H9 (cell line): ENCODE data around the gene OR2L3. TPM values are rescaled to one million over a fixed set of nuclear protein-coding genes. Genes with fewer than 3 reads are reported as not detected.

Experiments used
- DNase-seq: peaks from one replicate; pipeline ENCODE4 v3.0.0-alpha.2; 2017
- H2AFZ ChIP-seq: one replicate; pipeline ENCODE4 v1.6.1; 2013; ENCODE audit warnings: mild to moderate bottlenecking, low read length, control low read depth, moderate library complexity
- H2AK5ac ChIP-seq: 2 replicates; pipeline ENCODE4 v1.6.1; 2013; ENCODE audit warnings: low read length, control low read depth, mixed read lengths; ENCODE audit not compliant: insufficient read length
- H2BK120ac ChIP-seq: one replicate; pipeline ENCODE4 v1.6.1; 2013; ENCODE audit warnings: low read depth, mild to moderate bottlenecking, low read length, control low read depth, inconsistent platforms; ENCODE audit not compliant: poor library complexity, severe bottlenecking
- H2BK12ac ChIP-seq: 2 replicates; pipeline ENCODE4 v1.6.1; 2013; ENCODE audit warnings: low read length, control low read depth, mixed read lengths, low read depth; ENCODE audit not compliant: insufficient read length
- H2BK15ac ChIP-seq: 2 replicates; pipeline ENCODE4 v1.6.1; 2013; ENCODE audit warnings: low read depth, low read length, control low read depth
- H2BK20ac ChIP-seq: one replicate; pipeline ENCODE4 v1.6.1; 2013; ENCODE audit warnings: low read depth, mild to moderate bottlenecking, low read length, control low read depth, inconsistent platforms; ENCODE audit not compliant: poor library complexity, severe bottlenecking
- H2BK5ac ChIP-seq: 2 replicates; pipeline ENCODE4 v1.6.1; 2013; ENCODE audit warnings: low read length, control low read depth, mixed read lengths; ENCODE audit not compliant: insufficient read length
- H3K14ac ChIP-seq: 2 replicates; pipeline ENCODE4 v1.6.1; 2013; ENCODE audit warnings: low read length, control low read depth; ENCODE audit not compliant: insufficient read depth
- H3K18ac ChIP-seq: 2 replicates; pipeline ENCODE4 v1.6.1; 2013; ENCODE audit warnings: low read depth, mild to moderate bottlenecking, mixed read lengths, low read length, control low read depth; ENCODE audit not compliant: insufficient read length
- H3K23ac ChIP-seq: 2 replicates; pipeline ENCODE4 v1.6.1; 2013; ENCODE audit warnings: low read length, control low read depth, mixed read lengths, low read depth; ENCODE audit not compliant: insufficient read length
- H3K23me2 ChIP-seq: 2 replicates; pipeline ENCODE4 v1.6.1; 2013; ENCODE audit warnings: low read depth, mild to moderate bottlenecking, mixed read lengths, low read length, control low read depth; ENCODE audit not compliant: insufficient read length, poor library complexity, severe bottlenecking
- H3K27ac ChIP-seq: 2 replicates; pipeline ENCODE4 v1.5.1; 2013; ENCODE audit warnings: low read length, control low read depth, mixed read lengths, low read depth; ENCODE audit not compliant: insufficient read length
- H3K27me3 ChIP-seq: 2 replicates; pipeline ENCODE4 v1.6.1; 2013; ENCODE audit warnings: low read length, control low read depth, inconsistent platforms; ENCODE audit not compliant: insufficient read depth
- H3K4ac ChIP-seq: 2 replicates; pipeline ENCODE4 v1.6.1; 2013; ENCODE audit warnings: low read depth, mild to moderate bottlenecking, control low read depth, inconsistent platforms, low read length, moderate library complexity
- H3K4me1 ChIP-seq: 2 replicates; pipeline ENCODE4 v1.6.1; 2013; ENCODE audit warnings: low read length, control low read depth, inconsistent platforms; ENCODE audit not compliant: insufficient read depth
- H3K4me2 ChIP-seq: 2 replicates; pipeline ENCODE4 v1.6.1; 2013; ENCODE audit warnings: low read length, control low read depth, mixed read lengths; ENCODE audit not compliant: insufficient read length, insufficient read depth
- H3K56ac ChIP-seq: 2 replicates; pipeline ENCODE4 v1.6.1; 2013; ENCODE audit warnings: low read depth, mild to moderate bottlenecking, mixed read lengths, low read length, control low read depth; ENCODE audit not compliant: insufficient read length
- H3K79me1 ChIP-seq: 2 replicates; pipeline ENCODE4 v1.6.1; 2013; ENCODE audit warnings: low read depth, mild to moderate bottlenecking, moderate library complexity, low read length, control low read depth, inconsistent platforms; ENCODE audit not compliant: insufficient read depth, poor library complexity, severe bottlenecking
- H3K79me2 ChIP-seq: 2 replicates; pipeline ENCODE4 v1.6.1; 2013; ENCODE audit warnings: low read length, control low read depth, inconsistent platforms; ENCODE audit not compliant: insufficient read depth
- H3K9ac ChIP-seq: 2 replicates; pipeline ENCODE4 v1.6.1; 2013; ENCODE audit warnings: low read length, control low read depth, mixed read lengths; ENCODE audit not compliant: insufficient read length; ENCODE audit errors: extremely low read depth
- H3K9me3 ChIP-seq: one replicate; pipeline ENCODE4 v1.6.1; 2013; ENCODE audit warnings: low read depth, low read length, inconsistent platforms; ENCODE audit not compliant: control insufficient read depth
- H3T11ph ChIP-seq: one replicate; pipeline ENCODE4 v1.6.1; 2013; ENCODE audit warnings: mild to moderate bottlenecking, low read length, control low read depth, inconsistent platforms
- H4K20me1 ChIP-seq: one replicate; pipeline ENCODE4 v1.6.1; 2013; ENCODE audit not compliant: control insufficient read depth, insufficient read length, insufficient read depth
- H4K5ac ChIP-seq: 2 replicates; pipeline ENCODE4 v1.6.1; 2013; ENCODE audit warnings: low read depth, mild to moderate bottlenecking, mixed read lengths, low read length, control low read depth; ENCODE audit not compliant: insufficient read length
- H4K8ac ChIP-seq: replicated peaks from 2 replicates; pipeline ENCODE4 v1.6.1; 2013; ENCODE audit warnings: low read length, control low read depth, mixed read lengths, low read depth; ENCODE audit not compliant: insufficient read length
- H4K91ac ChIP-seq: 2 replicates; pipeline ENCODE4 v1.6.1; 2013; ENCODE audit warnings: low read depth, mild to moderate bottlenecking, moderate library complexity, mixed read lengths, low read length, control low read depth; ENCODE audit not compliant: insufficient read length
- H3K27ac Mint-ChIP-seq, 3 experiments: 2 replicates in 2 of 3; 3 replicates in 1 of 3; pipeline ENCODE4 v1.8.0; 2020 to 2021; ENCODE audit warnings: mixed read lengths in 3 of 3, mild to moderate bottlenecking in 1 of 3, moderate library complexity in 1 of 3
- H3K27me3 Mint-ChIP-seq: 2 replicates; pipeline ENCODE4 v1.8.0; 2021; ENCODE audit warnings: low read depth, mild to moderate bottlenecking, moderate library complexity, mixed read lengths
- H3K36me3 Mint-ChIP-seq, 3 experiments: 2 replicates in 2 of 3; 3 replicates in 1 of 3; pipeline ENCODE4 v1.8.0; 2020 to 2021; ENCODE audit warnings: low read depth in 3 of 3, mixed read lengths in 3 of 3; ENCODE audit not compliant: insufficient read depth in 1 of 3
- H3K4me1 Mint-ChIP-seq, 2 experiments: 2 replicates each; pipeline ENCODE4 v1.8.0; 2020; ENCODE audit warnings: mixed read lengths in 2 of 2
- H3K4me3 Mint-ChIP-seq, 2 experiments: 2 replicates in 1 of 2; 3 replicates in 1 of 2; pipeline ENCODE4 v1.8.0; 2020 to 2021; ENCODE audit warnings: mild to moderate bottlenecking in 2 of 2, mixed read lengths in 2 of 2, moderate library complexity in 1 of 2
- H3K9me3 Mint-ChIP-seq, 2 experiments: 2 replicates in 1 of 2; 3 replicates in 1 of 2; pipeline ENCODE4 v1.8.0; 2020; ENCODE audit warnings: mild to moderate bottlenecking in 2 of 2, mixed read lengths in 2 of 2, moderate library complexity in 1 of 2
- CTCF ChIP-seq: fragments of 200-600 bp; sonication (generic); conservative IDR thresholded peaks from 3 replicates; pipeline ENCODE4 v1.8.0; 2021; ENCODE audit warnings: antibody characterized with exemption, mild to moderate bottlenecking
- WGBS: extraction: QIAGEN DNeasy Blood & Tissue Kit; methylation state at CpG from one replicate; pipeline ENCODE4 v1.1.7; 2013; ENCODE audit warnings: missing lambda C conversion rate, low lambda C conversion rate, mixed read lengths; ENCODE audit not compliant: insufficient read length; ENCODE audit errors: extremely low coverage; 5-methylcytosine and 5-hydroxymethylcytosine counted together
- total RNA-seq: library from RNA; stranded (reverse); gene quantifications from 2 replicates; pipeline ENCODE4 v1.2.1, GENCODE V29; 2021

OR2L3 gene
- total RNA-seq, 1 experiment from 2014 or later: not detected

DNA sequence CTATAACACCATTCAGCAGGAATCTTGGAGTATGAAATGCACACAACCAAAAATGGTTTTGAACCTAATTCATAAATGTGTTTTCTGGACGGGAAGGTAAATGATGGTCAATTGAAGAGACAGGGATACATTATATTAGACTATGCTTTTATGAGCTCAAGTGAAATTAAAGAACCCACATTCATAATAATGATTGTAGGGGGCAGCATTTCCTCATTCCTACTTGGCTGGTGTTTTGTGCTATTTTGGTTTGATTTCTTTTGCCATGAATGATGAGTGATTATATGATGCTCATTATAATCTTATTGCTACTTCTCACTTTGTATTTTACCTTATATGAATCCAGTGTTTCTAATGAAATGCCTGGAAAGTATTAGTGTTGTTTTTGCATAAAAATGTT lies 372 bp downstream of the OR2L3 start:
- Histone ChIP-seq H2AFZ (no peak overlapping the region), H3K4me1 (no peaks in the 10 kb centered on the region), H4K8ac (no peak overlapping the region), H3K18ac (no peak overlapping the region), H3K9me3 (peaks cover 74% of the 10 kb centered on the region), H3K4me2 (no peak overlapping the region), H3K9ac (no peak overlapping the region), H2BK120ac (no peak overlapping the region), H3K23me2 (no peaks in the 10 kb centered on the region), H3K27ac (no peak overlapping the region), H3K56ac (no peak overlapping the region), H2BK15ac (no peak overlapping the region), H3K27me3 (no peaks in the 10 kb centered on the region), H3K79me2 (no peaks in the 10 kb centered on the region), H3K14ac (no peak overlapping the region), H2AK5ac (no peak overlapping the region), H3K79me1 (no peaks in the 10 kb centered on the region), H4K91ac (no peak overlapping the region), H4K20me1 (no peaks in the 10 kb centered on the region), H3K23ac (no peak overlapping the region), H2BK20ac (no peak overlapping the region), H3T11ph (no peak overlapping the region), H2BK12ac (no peak overlapping the region), H2BK5ac (no peak overlapping the region), H3K4ac (no peak overlapping the region), H4K5ac (no peak overlapping the region)
- no peak overlapping the region for H3K27ac Mint-ChIP-seq
- WGBS: no CpG with 5 or more reads among the region's 1 CpG
- TF ChIP-seq CTCF: no peak
- no peaks in the 10 kb centered on the region for H3K4me1 Mint-ChIP-seq
- DNase-seq: no peak
- peaks cover 11 to 34% (median 12%) of the 10 kb centered on the region in 3 experiments; a peak in 6 of 7 replicates for H3K36me3 Mint-ChIP-seq
- H3K4me3 Mint-ChIP-seq: no peak overlapping the region
- H3K27me3 Mint-ChIP-seq: no peaks in the 10 kb centered on the region
- peaks cover 68 to 76% of the 10 kb centered on the region in 2 experiments for H3K9me3 Mint-ChIP-seq
